GM11168 (cell line): ENCODE measurements around the gene RASA1.

ENCODE experiments used
- in situ Hi-C: fragments of 300-500 bp; cut with MboI; formaldehyde crosslinking; loops from one replicate; pipeline ENCODE4 v1.12.0; 2022; ENCODE audit warnings: low sequenced_read_pairs; ENCODE audit not compliant: unreplicated experiment

The RASA1 gene

GRCh38 chr5:87347841-87348240, 80.2 kb downstream of the RASA1 start:
- in situ Hi-C loops: no loop called here

GRCh38 chr5:87354496-87354895, 86.8 kb downstream of the RASA1 start:
- in situ Hi-C loops: loop anchor here (25.0 kb wide), 1 partner anchor 292 kb away; no protein-coding TSS in a partner anchor

GRCh38 chr5:87359106-87359505, 91.4 kb downstream of the RASA1 start:
- in situ Hi-C loops: loop anchor here (25.0 kb wide), 1 partner anchor 297 kb away; no protein-coding TSS in a partner anchor

- in situ Hi-C loops: loop anchor here (25.0 kb wide), 1 partner anchor 298 kb away; no protein-coding TSS in a partner anchor
Measured at GRCh38 chr5:87360132-87360531, 92.4 kb downstream of the RASA1 start.

- in situ Hi-C loops: loop anchor here (25.0 kb wide), 1 partner anchor 299 kb away; no protein-coding TSS in a partner anchor
Measured at GRCh38 chr5:87361031-87361445, 93.4 kb downstream of the RASA1 start.

GRCh38 chr5:87361536-87362213, 94.0 kb downstream of the RASA1 start:
- in situ Hi-C loops: loop anchor here (25.0 kb wide), 1 partner anchor 299 kb away; no protein-coding TSS in a partner anchor

- in situ Hi-C loops: loop anchor here (25.0 kb wide), 1 partner anchor 305 kb away; no protein-coding TSS in a partner anchor
Measured at GRCh38 chr5:87367243-87367642, 99.6 kb downstream of the RASA1 start.

- in situ Hi-C loops: loop anchor here (25.0 kb wide), 1 partner anchor 306 kb away; no protein-coding TSS in a partner anchor
Measured at GRCh38 chr5:87368601-87369000, 100.9 kb downstream of the RASA1 start.

- in situ Hi-C loops: loop anchor here (25.0 kb wide), 1 partner anchor 307 kb away; no protein-coding TSS in a partner anchor
Measured at GRCh38 chr5:87369431-87369830, 101.7 kb downstream of the RASA1 start.

- in situ Hi-C loops: loop anchor here (25.0 kb wide), 1 partner anchor 310 kb away; no protein-coding TSS in a partner anchor
Measured at GRCh38 chr5:87372705-87373104, 105.0 kb downstream of the RASA1 start.

- in situ Hi-C loops: no loop called here
Measured at GRCh38 chr5:87382224-87382623, 114.5 kb downstream of the RASA1 start.

GRCh38 chr5:87383216-87383615, 115.5 kb downstream of the RASA1 start:
- in situ Hi-C loops: no loop called here

- in situ Hi-C loops: no loop called here
Measured at GRCh38 chr5:87385802-87386201, 118.1 kb downstream of the RASA1 start.

GRCh38 chr5:87388129-87388528, 120.4 kb downstream of the RASA1 start:
- in situ Hi-C loops: no loop called here

GRCh38 chr5:87389296-87390034, 121.8 kb downstream of the RASA1 start:
- in situ Hi-C loops: no loop called here

- in situ Hi-C loops: no loop called here
Measured at GRCh38 chr5:87390075-87390474, 122.4 kb downstream of the RASA1 start.

GRCh38 chr5:87390576-87391199, 123.0 kb downstream of the RASA1 start:
- in situ Hi-C loops: no loop called here

- in situ Hi-C loops: no loop called here
Measured at GRCh38 chr5:87392170-87392569, 124.5 kb downstream of the RASA1 start.

GRCh38 chr5:87392801-87393200, 125.1 kb downstream of the RASA1 start:
- in situ Hi-C loops: no loop called here

- in situ Hi-C loops: no loop called here
Measured at GRCh38 chr5:87393331-87393730, 125.6 kb downstream of the RASA1 start.
